NOMO-1 treated with DMSO at 0.1 percent for 48 hours (cell line): ENCODE measurements around the gene CUTA.
"Not testable (repeated sequence)": the region's sequence is repeated elsewhere in the genome, so short reads cannot be mapped to it uniquely, and the experiment has no call there.

Source experiments
- DNase-seq: peaks from one replicate; lab custom pipeline; 2025; ENCODE audit not compliant: unreplicated experiment; lab: John Stamatoyannopoulos, UW

The CUTA gene

GRCh38 chr6:33407132-33407718, 10.7 kb downstream of the CUTA start:
- no peak for DNase-seq

GRCh38 chr6:33406126-33406525, 11.8 kb downstream of the CUTA start:
- no peak for DNase-seq

GRCh38 chr6:33405386-33405940, 12.4 kb downstream of the CUTA start:
- no peak for DNase-seq

GRCh38 chr6:33404884-33405283, 13.0 kb downstream of the CUTA start:
- DNase-seq = no peak

GRCh38 chr6:33399881-33400280, 18.0 kb downstream of the CUTA start:
- DNase-seq = not testable (repeated sequence)

- not testable (repeated sequence) for DNase-seq
These were observed 19.3 kb downstream of the CUTA start for GRCh38 chr6:33398601-33399000.

GRCh38 chr6:33397541-33397940, 20.4 kb downstream of the CUTA start:
- no peak for DNase-seq

GRCh38 chr6:33392979-33393378, 24.9 kb downstream of the CUTA start:
- DNase-seq = no peak

GRCh38 chr6:33392595-33392948, 25.3 kb downstream of the CUTA start:
- DNase-seq = no peak

- DNase-seq = no peak
These were observed 25.8 kb downstream of the CUTA start for GRCh38 chr6:33391922-33392594.

GRCh38 chr6:33391278-33391921, 26.5 kb downstream of the CUTA start, which contains the start of gene KIFC1:
Gene KIFC1 (plus strand): TSS chr6:33391823. CDS start chr6:33391986, 163 bp downstream.
- DNase-seq = peak; percentile 99

- DNase-seq = no peak
These were observed 27.1 kb downstream of the CUTA start for GRCh38 chr6:33390767-33391277.

- no peak for DNase-seq
These were observed 27.7 kb downstream of the CUTA start for GRCh38 chr6:33390173-33390572.

- DNase-seq = no peak
These were observed 33.3 kb downstream of the CUTA start for GRCh38 chr6:33384581-33385020.

GRCh38 chr6:33383427-33384185, 34.3 kb downstream of the CUTA start:
- no peak for DNase-seq

GRCh38 chr6:33380272-33380981, 37.5 kb downstream of the CUTA start:
- DNase-seq = no peak

GRCh38 chr6:33379184-33379583, 38.7 kb downstream of the CUTA start:
- DNase-seq = not testable (repeated sequence)

- DNase-seq = no peak
These were observed 40.7 kb downstream of the CUTA start for GRCh38 chr6:33377171-33377570.

GRCh38 chr6:33375143-33375671, 42.7 kb downstream of the CUTA start:
- peak; percentile 14 for DNase-seq
